22Rv1 (cell line): ENCODE data around the gene FAM120A.

Source experiments
- H3K27ac ChIP-seq: fragments of 450-650 bp; 2 replicates; pipeline ENCODE4 v1.5.1; 2017
- ZFX ChIP-seq: fragments of 450-650 bp; IDR thresholded peaks from 2 replicates; pipeline ENCODE4 v1.6.1; 2017; ENCODE audit warnings: antibody characterized with exemption, borderline replicate concordance
- TF ChIP-seq, protein P1 (sequence below): fragments of 450-650 bp; IDR thresholded peaks from 2 replicates; pipeline ENCODE4 v1.5.1; 2017; ENCODE audit warnings: mild to moderate bottlenecking

The FAM120A gene

DNA sequence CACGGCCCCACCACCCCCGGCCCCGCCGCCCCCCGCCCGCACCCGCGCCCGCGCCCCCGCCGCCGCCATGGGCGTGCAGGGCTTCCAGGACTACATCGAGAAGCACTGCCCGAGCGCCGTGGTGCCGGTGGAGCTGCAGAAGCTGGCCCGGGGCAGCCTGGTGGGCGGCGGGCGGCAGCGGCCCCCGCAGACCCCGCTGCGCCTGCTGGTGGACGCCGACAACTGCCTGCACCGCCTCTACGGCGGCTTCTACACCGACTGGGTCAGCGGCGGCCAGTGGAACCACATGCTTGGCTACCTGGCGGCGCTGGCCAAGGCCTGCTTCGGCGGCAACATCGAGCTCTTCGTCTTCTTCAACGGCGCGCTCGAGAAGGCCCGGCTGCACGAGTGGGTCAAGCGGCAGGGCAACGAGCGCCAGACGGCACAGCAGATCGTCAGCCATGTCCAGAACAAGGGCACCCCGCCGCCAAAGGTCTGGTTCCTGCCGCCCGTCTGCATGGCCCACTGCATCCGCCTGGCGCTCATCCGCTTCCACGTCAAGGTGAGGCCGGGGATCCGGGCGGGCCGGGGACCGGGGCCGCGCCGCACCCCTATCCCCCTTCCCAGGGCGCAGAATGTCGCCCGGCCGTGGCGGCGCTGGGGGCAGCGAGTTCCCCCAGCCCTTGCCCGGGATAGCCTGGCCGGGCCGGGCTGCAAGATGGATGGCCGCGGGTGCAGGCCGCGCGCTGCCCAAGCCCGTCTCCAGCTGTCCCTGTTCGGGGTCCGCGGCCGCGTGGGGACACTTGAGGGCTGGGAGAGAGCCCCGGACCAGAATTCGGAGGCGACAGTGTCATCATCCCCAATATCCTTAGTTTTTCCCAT lies 594 bp downstream of the FAM120A start:
- TF ChIP-seq ZFX: no peak
- TF ChIP-seq, protein P1, sequence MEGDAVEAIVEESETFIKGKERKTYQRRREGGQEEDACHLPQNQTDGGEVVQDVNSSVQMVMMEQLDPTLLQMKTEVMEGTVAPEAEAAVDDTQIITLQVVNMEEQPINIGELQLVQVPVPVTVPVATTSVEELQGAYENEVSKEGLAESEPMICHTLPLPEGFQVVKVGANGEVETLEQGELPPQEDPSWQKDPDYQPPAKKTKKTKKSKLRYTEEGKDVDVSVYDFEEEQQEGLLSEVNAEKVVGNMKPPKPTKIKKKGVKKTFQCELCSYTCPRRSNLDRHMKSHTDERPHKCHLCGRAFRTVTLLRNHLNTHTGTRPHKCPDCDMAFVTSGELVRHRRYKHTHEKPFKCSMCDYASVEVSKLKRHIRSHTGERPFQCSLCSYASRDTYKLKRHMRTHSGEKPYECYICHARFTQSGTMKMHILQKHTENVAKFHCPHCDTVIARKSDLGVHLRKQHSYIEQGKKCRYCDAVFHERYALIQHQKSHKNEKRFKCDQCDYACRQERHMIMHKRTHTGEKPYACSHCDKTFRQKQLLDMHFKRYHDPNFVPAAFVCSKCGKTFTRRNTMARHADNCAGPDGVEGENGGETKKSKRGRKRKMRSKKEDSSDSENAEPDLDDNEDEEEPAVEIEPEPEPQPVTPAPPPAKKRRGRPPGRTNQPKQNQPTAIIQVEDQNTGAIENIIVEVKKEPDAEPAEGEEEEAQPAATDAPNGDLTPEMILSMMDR: peak; percentile 18; the same call in 1 of the 2 replicates
- H3K27ac ChIP-seq: peak overlapping the region; percentile 94

DNA sequence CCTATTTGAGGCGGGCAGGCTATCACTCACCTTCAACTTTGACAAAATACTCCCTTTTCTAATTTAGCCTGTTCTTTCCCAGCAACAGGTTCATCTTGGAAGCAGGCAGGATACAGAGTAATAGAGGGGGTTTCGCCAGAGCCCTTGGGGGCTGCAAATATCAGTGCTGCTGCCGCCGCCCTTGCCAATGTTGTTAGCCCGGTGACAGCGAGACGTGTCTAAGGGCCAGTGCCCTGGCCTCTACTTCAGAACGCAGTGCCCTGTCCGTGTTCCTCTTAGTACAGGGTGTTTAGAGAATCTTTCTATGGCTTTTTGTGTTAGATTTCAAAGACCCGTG lies 1.2 kb downstream of the FAM120A start:
- H3K27ac ChIP-seq: peak overlapping the region; percentile 94
- TF ChIP-seq, protein P1: no peak
- TF ChIP-seq ZFX: no peak

DNA sequence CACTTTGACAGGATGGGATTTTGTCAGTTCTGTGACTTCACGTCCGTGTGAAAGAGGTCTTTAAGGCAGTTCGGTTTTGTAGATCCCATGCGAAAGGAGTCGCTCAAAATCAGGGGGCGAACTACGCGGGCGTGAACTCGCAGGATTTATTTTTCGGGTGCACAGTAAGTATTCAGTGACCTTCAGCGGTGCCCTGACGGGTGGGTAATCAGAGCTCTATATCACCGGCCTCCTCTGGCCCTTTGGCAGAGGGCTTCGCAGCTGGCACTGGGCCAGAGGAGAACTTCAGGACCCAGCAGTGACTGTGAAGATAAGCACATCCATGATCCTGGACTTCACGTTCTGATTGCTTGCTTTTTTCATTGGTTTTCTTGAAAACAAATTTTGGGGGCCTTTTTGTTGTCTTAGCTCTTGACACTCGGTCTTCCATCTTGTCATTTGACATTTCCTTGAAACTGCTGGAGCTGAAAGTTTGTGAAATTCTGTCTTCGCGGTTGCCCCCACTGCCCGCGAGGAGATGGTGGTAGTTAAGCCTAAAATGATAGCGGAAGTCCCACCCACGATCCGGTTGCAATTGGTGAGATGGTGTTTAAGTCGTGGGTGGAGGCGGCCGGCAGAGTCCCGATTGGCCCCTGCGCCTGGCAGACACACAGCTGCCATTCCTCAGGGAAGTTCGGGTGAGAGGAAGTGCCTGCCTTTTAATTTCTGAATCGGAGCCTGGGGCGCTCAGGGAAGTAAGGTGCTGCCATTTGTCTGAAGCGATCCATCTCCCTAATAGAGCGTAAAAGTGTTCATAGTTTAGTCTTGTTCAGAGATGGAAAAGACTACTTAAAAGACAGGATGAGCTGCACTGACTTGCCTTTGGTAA lies 1.8 kb downstream of the FAM120A start, which contains the start of gene FAM120AOS:
Gene FAM120AOS (minus strand): TSS at position 535 of the 868 bp plus-strand sequence. CDS start 872 bp downstream, outside the sequence.
- peak within 1 kb of the TSS; percentile 94 for H3K27ac ChIP-seq
- TF ChIP-seq, protein P1: no peak
- no peak for TF ChIP-seq ZFX

DNA sequence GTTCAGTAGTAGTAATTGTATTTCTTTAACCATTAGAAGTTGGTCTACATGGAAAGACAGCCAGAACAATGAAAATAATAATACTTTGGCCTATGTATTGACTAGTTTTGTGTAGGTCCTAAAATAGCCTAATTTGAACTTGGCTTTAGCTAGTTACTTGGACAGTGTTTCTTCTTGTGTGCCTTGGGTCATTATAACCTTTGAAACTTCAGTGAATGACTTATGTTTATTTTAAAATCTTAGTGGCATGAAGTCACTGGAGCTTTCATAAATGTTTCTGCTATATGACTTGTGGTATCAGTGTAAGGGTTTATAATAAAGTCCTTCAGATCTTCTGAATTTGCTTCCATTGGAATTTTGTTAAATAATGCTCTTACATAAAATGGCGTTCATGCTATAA lies 4.5 kb downstream of the FAM120A start:
- TF ChIP-seq, protein P1: no peak
- TF ChIP-seq ZFX: no peak

DNA sequence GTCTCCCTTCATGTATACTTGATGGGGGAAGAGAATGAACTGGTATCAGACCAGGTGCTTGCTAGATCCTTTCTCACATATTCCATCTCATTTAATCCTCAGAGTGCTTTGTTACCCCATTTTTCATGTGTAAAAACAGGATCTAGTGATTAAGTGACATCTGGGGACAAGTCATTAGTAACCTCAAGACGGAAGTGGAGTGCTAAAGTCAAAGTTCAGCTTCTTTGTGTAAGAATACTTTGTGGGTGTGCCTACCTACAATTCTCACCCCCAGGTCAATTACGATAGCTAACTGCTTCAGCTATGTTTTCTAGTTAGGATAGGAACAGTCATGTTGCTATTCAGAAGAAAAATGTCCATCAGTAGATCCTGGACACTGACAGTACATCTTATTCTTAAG lies 5.0 kb downstream of the FAM120A start:
- TF ChIP-seq ZFX: no peak
- TF ChIP-seq, protein P1: no peak
- H3K27ac ChIP-seq: no peak overlapping the region

More for the DNA sequence above, 4.5 kb downstream of the FAM120A start:
- no peak overlapping the region for H3K27ac ChIP-seq

DNA sequence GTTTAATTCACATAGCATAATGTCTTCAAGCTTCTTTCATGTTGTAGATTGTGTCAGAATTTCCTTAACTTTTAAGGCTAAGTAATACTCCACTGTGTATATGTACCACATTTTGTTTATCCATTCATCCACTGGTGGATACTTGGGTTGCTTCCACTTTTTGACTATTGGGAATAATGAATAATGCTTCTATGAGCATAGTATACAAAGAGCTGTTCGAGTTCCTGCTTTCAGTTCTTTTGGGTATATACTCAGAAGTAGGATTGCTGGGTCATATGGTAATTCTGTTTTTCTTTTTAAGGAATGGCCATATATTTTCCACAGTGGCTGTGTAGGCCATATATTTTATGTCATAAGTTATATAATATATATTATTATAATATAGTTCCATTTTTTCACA lies 5.5 kb downstream of the FAM120A start:
- no peak overlapping the region for H3K27ac ChIP-seq
- no peak for TF ChIP-seq ZFX
- TF ChIP-seq, protein P1: no peak

DNA sequence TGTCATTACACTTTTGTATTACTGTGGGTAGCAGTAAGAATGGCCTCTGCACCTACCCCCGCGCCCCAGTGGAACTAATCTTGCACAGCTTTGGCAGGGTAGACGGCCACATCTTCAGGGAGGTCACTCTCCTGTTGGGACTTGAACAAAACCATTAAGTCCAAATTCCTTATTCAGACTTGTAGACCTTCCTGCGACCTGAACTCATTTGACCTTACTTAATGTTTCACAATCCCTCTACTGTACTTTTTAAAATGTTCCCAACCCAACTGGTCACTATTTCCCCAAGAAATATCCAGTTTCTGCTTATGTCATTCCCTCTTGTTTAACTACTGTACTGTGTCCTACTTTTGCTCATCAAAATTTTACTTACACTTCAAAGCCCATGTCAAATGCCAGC lies 7.2 kb downstream of the FAM120A start:
- TF ChIP-seq ZFX: no peak
- TF ChIP-seq, protein P1: no peak
- H3K27ac ChIP-seq: no peak overlapping the region
